ENCODE measurements around the gene SLC25A12. TPM values are rescaled to one million over a fixed set of nuclear protein-coding genes. Genes with fewer than 3 reads are reported as not detected.
A peak's percentile ranks its signal among the peaks of the same experiment; 100 is the strongest.

SLC25A12 gene
- total and polyA plus RNA-seq, 2 of the 13 experiments (the other 11 are each of a cell fraction or from before 2014, with no cell fraction given) = 8.1 to 15.9 TPM

GRCh38 chr2:171893196-171893823 is 734 bp downstream of the SLC25A12 start (continued):
- TF ChIP-seq ZNF639 (CRISPR knock-in tag; conservative IDR thresholded peaks at IDR 0.05) = no peak
- no peak for TF ChIP-seq TEF (CRISPR knock-in tag; IDR thresholded peaks at IDR 0.05)
- TF ChIP-seq MTA3 (CRISPR knock-in tag; IDR thresholded peaks at IDR 0.05) = no peak
- TF ChIP-seq SNRNP70 (IDR thresholded peaks at IDR 0.05; ENCODE audit: low read depth, low read length) = no peak
- TF ChIP-seq ELF1 (CRISPR knock-in tag; IDR thresholded peaks at IDR 0.05) = no peak
- TF ChIP-seq ZNF580 (CRISPR knock-in tag; IDR thresholded peaks at IDR 0.05; ENCODE audit: borderline replicate concordance, low read depth) = no peak
- TF ChIP-seq CBX1 (IDR thresholded peaks at IDR 0.05; ENCODE audit: low read depth) = no peak
- 0 out of 2 replicates have a peak, but pooled peaks have one; percentile 57 for TF ChIP-seq NR2F2 (IDR thresholded peaks at IDR 0.05; ENCODE audit: borderline replicate concordance, low read depth)
- TF ChIP-seq ZNF232 (CRISPR knock-in tag; IDR thresholded peaks at IDR 0.05; ENCODE audit: borderline replicate concordance) = no peak
- no peak for TF ChIP-seq LCORL (IDR thresholded peaks at IDR 0.05)
- TF ChIP-seq LCORL (CRISPR knock-in tag; IDR thresholded peaks at IDR 0.05) = no peak
- TF ChIP-seq U2AF1 (optimal IDR thresholded peaks at IDR 0.05; ENCODE audit: low read depth, low read length) = no peak
- TF ChIP-seq, protein P1, sequence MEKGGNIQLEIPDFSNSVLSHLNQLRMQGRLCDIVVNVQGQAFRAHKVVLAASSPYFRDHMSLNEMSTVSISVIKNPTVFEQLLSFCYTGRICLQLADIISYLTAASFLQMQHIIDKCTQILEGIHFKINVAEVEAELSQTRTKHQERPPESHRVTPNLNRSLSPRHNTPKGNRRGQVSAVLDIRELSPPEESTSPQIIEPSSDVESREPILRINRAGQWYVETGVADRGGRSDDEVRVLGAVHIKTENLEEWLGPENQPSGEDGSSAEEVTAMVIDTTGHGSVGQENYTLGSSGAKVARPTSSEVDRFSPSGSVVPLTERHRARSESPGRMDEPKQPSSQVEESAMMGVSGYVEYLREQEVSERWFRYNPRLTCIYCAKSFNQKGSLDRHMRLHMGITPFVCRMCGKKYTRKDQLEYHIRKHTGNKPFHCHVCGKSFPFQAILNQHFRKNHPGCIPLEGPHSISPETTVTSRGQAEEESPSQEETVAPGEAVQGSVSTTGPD (CRISPR knock-in tag; IDR thresholded peaks at IDR 0.05) = peak; percentile 5; the same call in 1 of the 2 replicates
- no peak for TF ChIP-seq ZMYM4 (CRISPR knock-in tag; IDR thresholded peaks at IDR 0.05)
- TF ChIP-seq ZSCAN31 (CRISPR knock-in tag; IDR thresholded peaks at IDR 0.05; ENCODE audit: low read depth) = no peak
- no peak for TF ChIP-seq SETDB1 (CRISPR knock-in tag; IDR thresholded peaks at IDR 0.05; ENCODE audit: borderline replicate concordance)
- TF ChIP-seq STAT5B (CRISPR knock-in tag; IDR thresholded peaks at IDR 0.05) = no peak
- TF ChIP-seq ZNF446 (CRISPR knock-in tag; IDR thresholded peaks at IDR 0.05) = no peak
- 0 out of 2 replicates have a peak, but pooled peaks have one; percentile 1 for TF ChIP-seq ZNF441 (CRISPR knock-in tag; IDR thresholded peaks at IDR 0.05; ENCODE audit: borderline replicate concordance)
- TF ChIP-seq ZNF335 (CRISPR knock-in tag; IDR thresholded peaks at IDR 0.05) = no peak
- TF ChIP-seq, protein P2, sequence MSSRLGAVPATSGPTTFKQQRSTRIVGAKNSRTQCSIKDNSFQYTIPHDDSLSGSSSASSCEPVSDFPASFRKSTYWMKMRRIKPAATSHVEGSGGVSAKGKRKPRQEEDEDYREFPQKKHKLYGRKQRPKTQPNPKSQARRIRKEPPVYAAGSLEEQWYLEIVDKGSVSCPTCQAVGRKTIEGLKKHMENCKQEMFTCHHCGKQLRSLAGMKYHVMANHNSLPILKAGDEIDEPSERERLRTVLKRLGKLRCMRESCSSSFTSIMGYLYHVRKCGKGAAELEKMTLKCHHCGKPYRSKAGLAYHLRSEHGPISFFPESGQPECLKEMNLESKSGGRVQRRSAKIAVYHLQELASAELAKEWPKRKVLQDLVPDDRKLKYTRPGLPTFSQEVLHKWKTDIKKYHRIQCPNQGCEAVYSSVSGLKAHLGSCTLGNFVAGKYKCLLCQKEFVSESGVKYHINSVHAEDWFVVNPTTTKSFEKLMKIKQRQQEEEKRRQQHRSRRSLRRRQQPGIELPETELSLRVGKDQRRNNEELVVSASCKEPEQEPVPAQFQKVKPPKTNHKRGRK (CRISPR knock-in tag; IDR thresholded peaks at IDR 0.05) = no peak
- no peak for TF ChIP-seq BRCA1 (CRISPR knock-in tag; IDR thresholded peaks at IDR 0.05)
- no peak for TF ChIP-seq MEIS1 (CRISPR knock-in tag; IDR thresholded peaks at IDR 0.05; ENCODE audit: borderline replicate concordance)
- TF ChIP-seq AGO2 (optimal IDR thresholded peaks at IDR 0.05; ENCODE audit: low read depth, low read length) = no peak
- TF ChIP-seq, protein P3, sequence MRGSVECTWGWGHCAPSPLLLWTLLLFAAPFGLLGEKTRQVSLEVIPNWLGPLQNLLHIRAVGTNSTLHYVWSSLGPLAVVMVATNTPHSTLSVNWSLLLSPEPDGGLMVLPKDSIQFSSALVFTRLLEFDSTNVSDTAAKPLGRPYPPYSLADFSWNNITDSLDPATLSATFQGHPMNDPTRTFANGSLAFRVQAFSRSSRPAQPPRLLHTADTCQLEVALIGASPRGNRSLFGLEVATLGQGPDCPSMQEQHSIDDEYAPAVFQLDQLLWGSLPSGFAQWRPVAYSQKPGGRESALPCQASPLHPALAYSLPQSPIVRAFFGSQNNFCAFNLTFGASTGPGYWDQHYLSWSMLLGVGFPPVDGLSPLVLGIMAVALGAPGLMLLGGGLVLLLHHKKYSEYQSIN (CRISPR knock-in tag; IDR thresholded peaks at IDR 0.05; ENCODE audit: borderline replicate concordance) = no peak
- TF ChIP-seq ZNF777 (CRISPR knock-in tag; IDR thresholded peaks at IDR 0.05) = no peak
